Activated T-cell treated with anti-CD3 and anti-CD28 coated beads for 4 hours (primary cell): Measurements from ENCODE around the gene B4GALT5.
"Not testable (repeated sequence)": the region's sequence is repeated elsewhere in the genome, so short reads cannot be mapped to it uniquely, and the experiment has no call there.

Experiments used
- DNase-seq: peaks from one replicate; pipeline ENCODE4 v3.0.0-alpha.2; 2020

The B4GALT5 gene

DNA sequence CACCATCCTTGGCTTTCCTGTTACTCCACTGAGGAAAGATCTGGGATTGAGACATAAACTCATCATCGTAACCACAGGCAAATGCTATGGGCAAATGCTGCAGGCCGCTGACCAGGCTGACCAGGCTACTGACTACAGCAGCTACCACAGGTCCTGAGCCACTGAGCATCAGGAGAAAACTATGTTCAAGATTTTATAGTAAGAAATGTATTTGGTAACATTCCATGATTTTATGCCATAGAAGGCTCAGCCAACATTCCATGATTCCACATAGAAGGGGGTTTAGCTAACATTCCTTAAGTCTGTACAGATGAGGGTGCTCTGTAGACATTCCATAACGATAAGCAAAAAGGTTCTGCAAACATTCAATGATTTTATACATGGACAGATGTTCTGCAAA is 16.1 kb upstream of the B4GALT5 start:
- DNase-seq, result no peak

DNA sequence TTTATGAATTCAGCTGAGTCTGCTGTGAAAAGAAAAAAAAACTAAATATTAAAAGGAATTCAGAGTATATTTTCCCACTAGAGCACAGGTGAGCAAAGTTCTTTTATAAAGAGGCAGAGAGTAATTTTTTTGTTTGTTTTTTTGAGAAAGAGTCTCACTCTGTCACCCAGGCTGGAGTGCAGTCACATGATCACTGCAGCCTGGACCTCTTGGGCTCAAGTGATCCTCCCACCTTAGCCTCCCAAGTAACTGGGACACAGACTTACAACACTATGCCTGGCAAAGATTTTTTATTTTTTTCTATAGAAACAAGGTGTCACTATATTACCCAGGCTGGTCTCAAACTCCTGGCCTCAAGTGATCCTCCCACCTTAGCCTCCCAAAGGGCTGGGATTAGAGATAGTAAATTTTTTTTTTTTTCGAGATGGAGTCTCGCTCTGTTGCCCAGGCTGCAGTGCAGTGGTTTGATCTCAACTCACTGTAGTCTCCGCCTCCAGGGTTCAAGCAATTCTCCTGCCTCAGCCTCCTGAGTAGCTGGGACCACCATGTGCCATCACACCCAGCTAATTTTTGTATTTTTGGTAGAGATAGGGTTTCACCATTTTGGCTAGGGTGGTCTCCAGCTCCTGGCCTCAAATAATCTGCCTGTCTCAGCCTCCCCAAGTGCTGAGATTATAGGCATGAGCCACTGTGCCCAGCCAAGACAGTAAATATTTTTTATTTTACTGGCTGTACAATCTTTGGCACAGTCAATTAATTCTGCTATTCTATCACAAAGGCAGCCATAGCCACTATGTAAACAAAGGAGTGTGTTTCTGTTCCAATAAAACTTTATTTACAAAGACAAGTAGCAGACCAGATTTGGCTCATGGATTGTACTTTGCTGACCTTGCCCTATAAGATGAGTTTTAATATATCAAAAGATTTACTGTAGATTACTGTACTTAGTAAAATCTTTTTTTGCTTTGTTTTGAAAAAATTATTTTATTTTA is 14.5 kb upstream of the B4GALT5 start:
- no peak for DNase-seq

DNA sequence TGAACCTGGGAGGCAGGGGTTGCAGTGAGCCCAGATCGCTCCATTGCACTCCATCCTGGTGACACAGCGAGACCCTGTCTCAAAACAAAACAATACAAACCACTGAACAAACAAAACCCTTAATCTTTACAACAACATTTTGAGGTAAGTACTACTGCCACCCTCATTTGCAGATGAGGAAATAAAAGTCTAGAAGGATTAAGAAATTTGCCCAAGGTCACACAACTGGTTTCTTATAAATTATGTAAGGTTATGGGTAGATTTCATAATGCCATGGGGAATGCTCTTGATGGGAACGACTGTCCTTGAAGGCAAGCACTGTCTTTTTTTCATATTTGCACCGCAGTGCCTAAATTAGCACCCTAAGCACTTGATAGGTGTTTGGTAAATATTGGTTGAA is 13.8 kb upstream of the B4GALT5 start:
- DNase-seq, result no peak

DNA sequence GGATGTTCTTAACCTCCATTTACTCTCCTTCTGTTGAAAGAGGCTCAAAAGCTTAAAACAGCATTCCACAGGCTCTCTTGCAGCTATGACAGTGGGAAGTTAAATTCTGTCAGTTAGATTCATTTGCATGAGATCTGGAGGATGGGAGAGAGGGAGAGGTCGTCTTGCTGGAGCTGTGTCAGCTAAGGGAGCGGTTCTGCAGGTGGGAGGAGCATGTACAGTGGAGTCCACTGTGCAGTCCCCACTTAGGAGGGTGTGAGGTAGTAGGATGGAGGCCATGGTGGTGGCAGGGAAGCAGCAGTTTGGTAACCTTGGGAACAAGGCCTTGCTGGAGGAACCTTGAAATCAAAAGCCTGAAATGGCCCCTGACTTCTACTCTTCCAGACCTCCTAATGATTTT is 12.0 kb upstream of the B4GALT5 start:
- no peak for DNase-seq

DNA sequence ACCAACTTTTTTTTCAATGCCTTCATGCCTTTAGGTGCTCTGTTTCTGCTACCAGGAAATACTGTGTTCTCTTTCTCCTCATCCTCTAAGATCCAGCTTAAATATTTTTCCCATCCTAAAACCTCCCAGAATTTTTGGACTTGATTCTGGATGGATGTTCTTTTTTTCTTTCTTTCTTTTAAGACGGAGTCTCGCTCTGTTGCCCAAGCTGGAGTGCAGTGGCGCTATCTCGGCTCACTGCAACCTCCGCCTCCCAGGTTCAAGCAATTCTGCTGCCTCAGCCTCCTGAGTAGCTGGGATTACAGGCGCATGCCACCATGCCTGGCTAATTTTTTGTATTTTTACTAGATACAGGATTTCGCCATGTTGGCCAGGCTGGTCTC is 11.5 kb upstream of the B4GALT5 start:
- DNase-seq, result not testable (repeated sequence)

DNA sequence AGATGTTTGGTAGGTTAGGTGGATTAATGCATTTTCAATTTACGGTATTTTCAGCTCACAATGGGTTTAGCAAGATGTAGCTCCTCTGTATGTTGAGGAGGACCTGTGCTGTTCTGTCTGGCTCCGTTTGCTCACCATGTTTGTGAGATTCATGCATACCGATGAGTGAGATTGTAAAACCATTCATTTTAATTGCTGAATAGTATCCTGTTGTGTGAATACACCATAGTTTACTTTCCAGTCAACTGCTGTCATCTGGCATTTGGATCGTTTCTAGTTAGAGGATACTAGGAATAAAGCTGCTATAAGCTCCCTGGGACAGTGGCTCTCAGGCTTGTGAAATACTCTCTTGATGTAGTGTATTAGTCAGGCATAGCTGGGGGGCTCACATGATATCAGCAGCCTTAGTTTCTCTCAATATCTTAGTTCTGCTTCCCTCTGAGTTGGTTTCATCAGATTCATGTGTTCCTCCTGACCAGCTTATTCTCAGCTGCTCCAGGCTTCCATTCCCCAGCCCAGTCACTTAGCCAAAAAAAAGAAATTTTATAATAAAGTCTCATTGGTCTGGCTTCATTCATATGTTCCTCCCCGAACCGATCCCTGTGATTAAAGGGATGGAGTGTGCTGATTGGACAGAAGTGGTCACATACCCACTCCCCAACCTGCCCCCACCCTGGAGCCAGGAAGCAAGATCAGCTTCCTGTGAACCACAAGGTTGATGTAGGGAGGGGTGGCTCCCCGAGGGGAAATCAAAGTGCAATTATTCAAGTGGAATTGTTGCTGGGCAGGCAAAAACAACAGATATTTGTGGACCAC is 10.9 kb upstream of the B4GALT5 start:
- DNase-seq, result no peak

DNA sequence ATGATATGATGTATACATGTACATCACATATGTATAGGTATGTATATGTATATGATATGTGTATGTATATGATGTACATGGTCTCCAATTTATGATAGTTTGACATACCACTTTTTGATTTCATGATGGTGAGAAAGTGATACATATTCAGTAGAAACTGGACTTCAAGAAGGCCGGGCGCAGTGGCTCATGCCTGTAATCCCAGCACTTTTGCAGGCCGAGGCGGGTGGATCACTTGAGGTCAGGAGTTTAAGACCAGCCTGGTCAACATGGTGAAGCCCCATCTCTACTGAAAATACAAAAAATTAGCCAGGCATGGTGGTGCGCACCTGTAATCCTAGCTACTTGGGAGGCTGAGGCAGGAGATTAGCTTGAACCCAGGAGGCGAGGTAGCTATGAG is 10.1 kb upstream of the B4GALT5 start:
- not testable (repeated sequence) for DNase-seq

DNA sequence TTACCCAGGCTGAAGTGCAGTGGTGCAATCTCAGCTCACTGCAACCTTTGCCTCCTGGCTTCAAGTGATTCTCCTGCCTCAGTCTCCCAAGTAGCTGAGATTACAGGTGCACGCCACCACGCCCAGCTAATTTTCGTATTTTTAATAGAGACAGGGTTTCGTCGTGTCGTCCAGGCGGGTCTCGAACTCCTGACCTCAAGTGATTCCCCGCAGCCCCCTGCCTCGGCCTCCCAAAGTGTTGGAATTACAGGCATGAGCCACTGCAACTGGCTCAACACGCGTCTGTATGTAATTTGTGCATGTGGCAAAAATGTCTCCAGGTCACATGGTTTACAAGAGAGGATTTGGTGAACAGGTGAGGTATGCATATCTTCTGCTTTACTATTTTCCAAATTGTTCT is 7.6 kb upstream of the B4GALT5 start:
- DNase-seq, result not testable (repeated sequence)

DNA sequence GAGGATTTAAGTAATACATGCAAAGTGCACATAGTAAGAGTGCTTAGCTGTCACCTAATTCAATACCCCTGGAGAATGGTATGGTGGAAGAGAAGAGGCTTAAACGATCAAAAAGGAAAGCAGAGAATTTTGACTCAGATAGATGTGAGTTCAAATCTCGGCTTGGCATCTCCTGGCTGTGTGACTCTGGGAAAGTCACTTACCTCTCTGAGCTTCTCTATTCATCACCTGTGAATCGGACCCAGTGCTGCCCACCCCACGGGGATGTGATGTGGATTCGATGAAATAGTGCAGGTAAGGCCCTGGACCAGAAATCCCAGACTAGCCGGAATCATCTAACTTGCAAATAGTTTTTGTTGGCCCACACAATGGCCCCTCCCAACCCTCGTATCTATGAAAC is 1.8 kb upstream of the B4GALT5 start:
- DNase-seq, result no peak

DNA sequence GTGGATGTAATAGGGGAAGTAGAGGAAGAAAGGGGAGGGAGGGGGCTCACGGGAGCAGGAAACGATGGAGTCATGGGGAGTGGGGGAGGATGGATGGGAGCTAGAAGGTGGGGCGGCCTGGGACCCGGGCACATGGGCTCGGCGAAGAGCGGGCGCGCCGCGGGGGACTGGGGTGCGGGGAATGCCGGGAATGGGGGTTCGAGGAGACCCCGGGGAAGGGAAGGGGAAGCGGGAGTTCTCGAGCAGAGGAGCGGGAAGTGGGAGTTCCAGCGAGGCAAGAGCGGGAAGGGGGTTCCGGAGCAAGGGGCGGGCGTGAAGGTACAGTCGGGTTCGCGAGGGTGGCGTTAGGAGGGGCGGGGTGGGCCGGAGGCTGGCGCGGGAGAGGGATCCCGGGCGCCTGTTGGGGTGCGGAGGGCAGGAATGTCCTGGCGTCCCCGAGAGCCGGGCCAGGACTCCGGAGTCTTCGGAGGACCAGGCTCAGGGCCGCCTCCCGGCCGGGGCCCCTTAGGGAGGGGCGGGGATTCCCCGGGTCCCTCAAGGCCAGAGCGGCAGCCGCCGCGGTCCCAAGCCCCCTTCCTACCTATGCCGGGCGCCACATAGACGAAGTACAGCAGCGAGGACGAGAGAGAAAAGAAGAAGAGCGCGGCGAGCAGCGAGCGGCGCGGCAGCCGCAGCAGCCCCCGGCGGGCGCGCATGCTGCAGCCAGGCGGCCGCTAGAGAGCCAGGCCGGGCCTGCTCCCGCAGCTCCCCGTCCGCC is 504 bp downstream of the B4GALT5 start:
- peak; percentile 8 for DNase-seq

DNA sequence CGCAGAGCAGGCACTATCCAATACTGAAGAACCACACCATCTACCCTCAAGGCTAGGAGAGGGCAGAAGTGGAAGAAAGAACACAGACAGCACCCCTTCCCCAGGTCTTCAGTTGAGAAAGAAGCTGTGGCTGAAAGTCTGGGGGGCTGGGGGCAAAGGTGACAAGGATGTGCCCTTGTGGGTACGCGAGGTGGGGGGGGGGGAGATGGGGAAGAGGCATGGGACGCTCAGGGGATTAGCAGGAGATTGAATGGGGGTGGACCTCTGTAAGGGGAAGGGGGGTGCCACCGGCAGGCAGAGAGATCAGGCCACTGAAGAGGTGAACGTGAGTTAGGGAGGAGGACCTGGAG is 1.1 kb downstream of the B4GALT5 start:
- no peak for DNase-seq

DNA sequence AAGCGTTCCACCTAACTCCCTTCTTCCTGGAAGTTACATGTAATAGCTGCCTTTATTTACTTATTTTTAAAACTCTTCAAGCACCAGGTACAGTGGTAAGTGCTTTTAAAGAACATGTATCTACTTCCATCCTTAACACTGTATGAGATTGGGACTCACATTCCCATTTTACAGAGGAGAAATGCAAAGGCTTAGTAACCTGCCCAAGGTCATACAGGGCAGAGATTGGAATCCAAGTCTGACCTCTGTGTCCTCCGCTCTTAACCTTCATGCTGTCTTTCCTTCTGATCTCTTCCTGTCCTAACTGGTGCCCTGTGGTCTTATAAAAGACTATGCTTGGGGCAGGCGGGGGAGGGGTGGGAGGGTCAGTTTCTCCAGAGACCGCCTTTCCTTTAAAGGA is 1.6 kb downstream of the B4GALT5 start:
- no peak for DNase-seq

DNA sequence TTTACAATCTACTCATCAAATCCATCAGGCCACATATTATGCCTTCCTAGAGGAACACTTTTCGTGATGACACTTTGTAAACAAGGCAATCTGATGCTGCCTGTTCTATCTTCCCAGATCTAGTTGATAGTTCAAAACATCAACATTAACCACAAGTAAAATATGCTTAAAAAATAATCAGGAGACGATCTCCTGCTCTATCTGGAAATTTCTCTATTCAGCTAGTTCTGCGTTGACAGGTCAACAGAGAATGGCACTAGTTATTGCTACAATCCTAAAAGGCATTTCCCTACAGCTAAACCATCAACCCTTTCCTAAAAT is 2.1 kb downstream of the B4GALT5 start:
- DNase-seq, result no peak

DNA sequence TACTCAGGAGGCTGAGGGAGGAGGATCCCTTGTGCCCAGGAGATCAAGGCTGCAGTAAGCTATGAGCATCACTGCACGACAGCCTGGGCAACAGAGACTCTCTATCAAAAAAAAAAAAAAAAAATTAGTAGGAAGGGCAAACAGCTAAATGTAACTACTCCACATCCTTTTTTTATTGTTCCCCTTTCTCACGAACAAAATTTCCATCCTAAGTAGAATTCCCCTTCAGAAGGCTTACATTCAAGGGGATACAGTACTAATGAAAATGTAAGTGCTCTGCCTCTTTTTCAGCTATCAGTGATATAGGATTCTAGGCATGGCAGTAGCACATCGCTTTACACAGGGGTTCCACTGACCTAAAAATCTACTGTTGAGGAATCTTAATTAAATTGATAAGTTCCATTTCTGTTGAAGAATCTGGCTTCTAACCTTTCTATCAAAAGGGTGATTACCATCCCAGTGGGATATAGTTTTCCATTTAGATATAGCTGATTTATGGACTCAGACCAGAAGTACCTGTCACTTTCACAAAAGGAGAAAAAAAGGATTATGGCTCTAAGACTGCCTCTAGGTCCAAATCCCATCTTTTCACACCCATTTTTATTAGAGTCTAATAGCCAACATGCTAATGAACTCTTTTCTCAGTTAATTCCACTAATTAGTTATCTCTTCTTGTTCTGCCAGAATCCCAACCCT is 2.6 kb downstream of the B4GALT5 start:
- no peak for DNase-seq

DNA sequence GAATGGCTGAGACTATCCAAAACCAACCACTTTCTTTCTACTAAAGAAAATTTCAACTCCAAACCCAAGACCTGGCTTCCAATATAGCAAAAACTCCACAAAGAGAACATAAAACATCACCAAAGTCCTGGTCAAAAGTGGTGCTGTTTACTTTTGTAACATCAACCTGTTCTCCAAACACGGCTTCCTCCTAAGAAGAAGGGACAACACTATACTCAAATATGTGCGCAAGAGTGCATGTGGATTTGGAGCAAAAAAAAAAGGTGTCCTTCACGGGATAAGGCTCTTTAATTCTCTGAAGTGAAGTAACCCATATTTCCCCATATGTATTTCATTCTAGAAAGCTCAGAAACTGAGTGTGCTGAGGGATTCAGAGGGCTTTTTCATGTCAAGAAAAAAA is 6.6 kb downstream of the B4GALT5 start:
- DNase-seq, result no peak

DNA sequence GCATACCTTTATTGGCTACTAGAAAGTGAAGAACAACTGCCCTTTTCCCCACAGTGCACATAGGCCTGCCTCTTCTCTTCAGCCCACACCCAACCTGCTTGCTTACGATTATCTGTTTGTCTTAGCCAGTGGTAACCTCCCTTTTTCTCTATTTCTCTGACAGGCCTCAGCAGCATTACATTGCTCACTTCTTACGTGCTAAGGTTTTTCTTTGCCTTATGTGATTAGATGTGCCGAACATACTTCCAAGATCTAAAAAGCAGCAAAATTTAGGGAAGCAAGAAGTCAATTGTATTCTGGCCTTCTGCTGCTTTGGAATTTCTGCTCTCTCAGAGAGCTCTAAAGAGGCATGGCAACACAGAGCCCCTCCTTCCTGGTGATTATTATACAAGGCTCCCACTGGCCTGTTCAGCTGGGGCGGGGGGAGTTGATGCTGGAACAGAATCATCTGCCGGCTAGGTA is 7.0 kb downstream of the B4GALT5 start:
- DNase-seq, result no peak

DNA sequence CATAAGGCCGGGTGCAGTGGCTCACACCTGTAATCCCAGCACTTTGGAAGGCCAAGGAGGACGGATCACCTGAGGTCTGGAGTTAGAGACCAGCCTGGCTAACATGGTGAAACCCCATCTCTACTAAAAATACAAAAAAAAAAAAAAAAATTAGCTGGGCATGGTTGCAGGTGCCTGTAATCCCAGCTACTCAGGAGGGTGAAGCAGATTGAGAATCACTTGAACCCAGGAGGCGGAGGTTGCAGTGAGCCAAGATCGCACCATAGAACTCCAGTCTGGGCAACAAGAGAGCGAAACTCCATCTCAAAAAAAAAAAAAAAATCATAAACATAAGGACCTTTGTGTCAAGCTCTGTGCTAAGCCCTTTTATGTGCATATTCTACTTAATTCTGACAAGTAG is 7.8 kb downstream of the B4GALT5 start:
- not testable (repeated sequence) for DNase-seq

DNA sequence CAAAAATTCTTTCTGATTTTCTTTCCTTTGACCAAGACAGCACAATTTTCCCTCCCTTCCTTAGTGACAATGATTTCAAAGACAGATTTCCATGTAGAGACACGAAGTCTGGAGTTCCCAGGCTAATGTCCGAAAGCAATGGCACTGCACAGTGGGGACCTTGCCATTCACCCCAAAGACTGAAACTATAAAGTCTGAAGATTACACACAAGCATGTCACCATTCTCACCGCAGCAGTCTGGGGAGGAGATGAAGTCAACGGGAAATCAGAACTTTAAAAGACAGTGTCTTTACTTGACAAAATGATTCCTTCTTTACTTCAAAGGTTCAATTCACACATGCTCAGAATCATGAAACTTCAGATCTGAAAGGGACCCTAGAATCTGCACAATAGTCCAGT is 8.3 kb downstream of the B4GALT5 start:
- DNase-seq, result no peak

DNA sequence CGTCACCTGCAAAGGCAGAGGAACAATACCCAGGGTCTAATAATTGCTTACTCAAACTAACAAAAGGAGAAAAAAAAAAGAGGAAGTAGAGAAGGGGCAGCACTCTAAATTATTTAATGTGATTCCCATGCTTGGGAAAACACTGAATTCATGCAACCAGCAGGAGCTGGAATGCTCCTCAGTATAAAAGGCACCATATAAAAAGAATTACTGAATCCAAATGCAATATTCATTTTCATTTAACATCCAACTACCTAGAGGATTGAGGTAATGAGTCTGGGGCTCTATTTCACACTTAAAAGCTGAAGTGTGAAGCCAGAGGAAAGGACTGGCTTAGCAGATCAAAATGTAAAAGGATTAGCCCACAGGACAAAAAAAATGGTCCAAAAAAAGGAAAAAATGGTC is 8.7 kb downstream of the B4GALT5 start:
- DNase-seq, result no peak

DNA sequence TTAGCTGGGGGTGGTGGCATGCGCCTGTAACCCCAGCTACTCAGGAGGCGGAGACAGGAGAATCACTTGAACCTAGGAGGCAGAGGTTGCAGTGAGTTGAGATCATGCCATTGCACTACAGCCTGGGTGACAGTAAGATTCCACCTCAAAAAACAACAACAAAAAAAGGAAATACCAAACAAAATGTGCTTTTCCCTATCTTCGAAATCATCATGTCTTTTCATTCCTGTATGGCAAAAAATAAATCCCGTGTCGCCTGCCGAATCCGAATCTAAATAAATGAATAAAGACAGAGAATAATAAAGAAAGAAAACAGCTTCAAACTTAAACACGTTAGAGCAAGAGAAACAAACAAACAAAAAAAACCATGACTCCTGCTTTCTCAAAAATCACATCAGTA is 11.8 kb downstream of the B4GALT5 start:
- no peak for DNase-seq

DNA sequence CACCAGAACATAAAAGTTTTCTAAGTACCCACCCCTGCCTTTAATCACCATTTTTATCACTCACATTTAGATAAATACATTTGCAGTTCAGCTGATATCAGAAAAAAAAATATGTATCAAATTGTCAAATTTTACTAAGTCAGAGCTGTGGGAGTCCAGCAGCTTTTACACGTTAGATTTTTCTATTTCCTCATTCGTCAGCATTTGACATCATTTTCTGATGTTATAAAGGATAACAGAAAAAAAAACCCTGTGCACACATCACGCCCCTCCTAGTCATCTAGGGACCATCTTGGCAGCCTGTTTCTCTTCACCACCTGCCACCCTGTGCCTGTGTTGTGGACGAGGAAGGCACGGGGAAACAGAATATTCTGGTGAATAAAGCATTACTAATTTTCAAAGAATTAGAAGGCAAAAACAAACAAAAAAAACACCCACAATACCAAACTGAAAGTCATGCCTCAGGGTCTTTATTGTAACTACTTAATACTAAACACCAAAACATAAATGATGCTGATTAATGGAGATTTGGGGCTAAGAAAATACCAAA is 12.4 kb downstream of the B4GALT5 start:
- no peak for DNase-seq

DNA sequence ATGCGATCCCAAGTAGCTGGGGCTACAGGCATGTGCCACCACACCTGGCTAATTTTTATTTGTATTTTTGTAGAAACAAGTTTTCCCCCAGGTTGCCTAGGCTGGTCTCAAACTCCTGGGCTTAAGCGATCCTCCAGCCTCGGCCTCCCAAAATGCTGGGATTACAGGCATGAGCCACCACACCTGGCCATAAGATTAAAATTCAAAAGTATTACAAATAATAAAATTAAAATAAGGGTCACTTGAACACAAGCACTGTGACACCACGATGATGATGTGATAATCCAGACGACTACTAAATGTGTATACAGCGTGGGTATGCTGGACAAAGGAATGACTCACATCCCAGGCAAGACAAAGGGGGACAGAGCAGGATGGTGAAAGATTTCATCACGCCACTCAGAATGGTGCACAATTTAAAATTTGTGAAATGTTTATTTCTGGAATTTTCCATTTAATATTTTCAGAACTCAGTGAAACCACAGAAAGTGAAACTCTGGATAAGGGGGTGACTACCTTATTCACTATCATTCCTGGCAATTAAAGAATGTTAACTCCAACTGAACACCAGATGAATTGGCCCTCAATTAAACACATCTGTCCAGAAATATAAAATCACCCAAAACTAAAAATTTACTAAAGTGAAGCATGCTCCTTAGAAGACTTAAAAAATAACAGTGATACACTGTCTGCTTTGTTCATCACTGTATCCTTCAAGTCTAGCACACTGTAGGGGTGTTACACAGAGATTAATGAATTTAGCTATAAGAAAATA is 13.1 kb downstream of the B4GALT5 start:
- DNase-seq, result no peak
